MM.1S (cell line): ENCODE measurements around the gene DHX35.

Experiments used
- DNase-seq: peaks from one replicate; pipeline ENCODE4 v3.0.0-alpha.2; 2015
- H2AFZ ChIP-seq: fragments of 300-600 bp; sonication (generic); 2 replicates; pipeline ENCODE4 v1.6.0; 2016; ENCODE audit warnings: antibody characterized with exemption, low read length
- H3F3A ChIP-seq: fragments of 300-600 bp; sonication (generic); 2 replicates; pipeline ENCODE4 v1.6.1; 2016; ENCODE audit warnings: mild to moderate bottlenecking, antibody characterized with exemption, low read length, moderate library complexity, mixed read lengths; ENCODE audit not compliant: insufficient read depth
- H3K27ac ChIP-seq: fragments of 300-600 bp; sonication (generic); 2 replicates; pipeline ENCODE4 v1.5.1; 2016; ENCODE audit warnings: mild to moderate bottlenecking, low read length
- H3K27me3 ChIP-seq: fragments of 300-600 bp; sonication (generic); replicated peaks from 2 replicates; pipeline ENCODE4 v1.6.0; 2016; ENCODE audit warnings: low read length; ENCODE audit not compliant: insufficient read depth
- H3K36me3 ChIP-seq: fragments of 300-600 bp; sonication (generic); replicated peaks from 2 replicates; pipeline ENCODE4 v1.6.1; 2016; ENCODE audit warnings: mild to moderate bottlenecking, low read length, mixed read lengths; ENCODE audit not compliant: insufficient read depth
- H3K4me1 ChIP-seq: fragments of 300-600 bp; sonication (generic); 2 replicates; pipeline ENCODE4 v1.6.1; 2016; ENCODE audit warnings: low read length, mixed read lengths
- H3K4me2 ChIP-seq: fragments of 300-600 bp; sonication (generic); 2 replicates; pipeline ENCODE4 v1.6.0; 2016; ENCODE audit warnings: low read depth, low read length
- H3K4me3 ChIP-seq: fragments of 300-600 bp; sonication (generic); 2 replicates; pipeline ENCODE4 v1.5.1; 2016; ENCODE audit warnings: low read length, mixed read lengths
- H3K79me2 ChIP-seq: fragments of 300-600 bp; sonication (generic); 2 replicates; pipeline ENCODE4 v1.6.1; 2016; ENCODE audit warnings: mixed run types, low read length, mixed read lengths
- H3K9ac ChIP-seq: fragments of 300-600 bp; sonication (generic); 2 replicates; pipeline ENCODE4 v1.6.1; 2016; ENCODE audit warnings: low read length, mixed read lengths
- H3K9me2 ChIP-seq: fragments of 300-600 bp; sonication (generic); replicated peaks from 2 replicates; pipeline ENCODE4 v1.6.1; 2016; ENCODE audit warnings: mild to moderate bottlenecking, low read length, mixed read lengths; ENCODE audit not compliant: insufficient read depth
- H3K9me3 ChIP-seq: fragments of 300-600 bp; sonication (generic); replicated peaks from 2 replicates; pipeline ENCODE4 v1.6.1; 2016; ENCODE audit warnings: mild to moderate bottlenecking, low read length, mixed read lengths; ENCODE audit not compliant: insufficient read depth
- H4K20me1 ChIP-seq: fragments of 300-600 bp; sonication (generic); 2 replicates; pipeline ENCODE4 v1.6.1; 2016; ENCODE audit warnings: mild to moderate bottlenecking, low read length, moderate library complexity, mixed read lengths; ENCODE audit not compliant: insufficient read depth
- EZH2 ChIP-seq: fragments of 300-600 bp; sonication (generic); optimal IDR thresholded peaks from 2 replicates; pipeline ENCODE3; 2017; ENCODE audit warnings: low read depth, mild to moderate bottlenecking, antibody characterized with exemption, low read length, mixed read lengths
- EZH2phosphoT487 ChIP-seq: fragments of 300-600 bp; sonication (generic); IDR thresholded peaks from 2 replicates; pipeline ENCODE4 v1.6.1; 2018; ENCODE audit warnings: antibody characterized with exemption, low read length
- TF ChIP-seq, protein P1 (sequence below): fragments of 300-600 bp; sonication (generic); IDR thresholded peaks from 2 replicates; pipeline ENCODE4 v1.5.1; 2016; ENCODE audit warnings: antibody characterized with exemption, low read length, mixed read lengths

The DHX35 gene

DNA sequence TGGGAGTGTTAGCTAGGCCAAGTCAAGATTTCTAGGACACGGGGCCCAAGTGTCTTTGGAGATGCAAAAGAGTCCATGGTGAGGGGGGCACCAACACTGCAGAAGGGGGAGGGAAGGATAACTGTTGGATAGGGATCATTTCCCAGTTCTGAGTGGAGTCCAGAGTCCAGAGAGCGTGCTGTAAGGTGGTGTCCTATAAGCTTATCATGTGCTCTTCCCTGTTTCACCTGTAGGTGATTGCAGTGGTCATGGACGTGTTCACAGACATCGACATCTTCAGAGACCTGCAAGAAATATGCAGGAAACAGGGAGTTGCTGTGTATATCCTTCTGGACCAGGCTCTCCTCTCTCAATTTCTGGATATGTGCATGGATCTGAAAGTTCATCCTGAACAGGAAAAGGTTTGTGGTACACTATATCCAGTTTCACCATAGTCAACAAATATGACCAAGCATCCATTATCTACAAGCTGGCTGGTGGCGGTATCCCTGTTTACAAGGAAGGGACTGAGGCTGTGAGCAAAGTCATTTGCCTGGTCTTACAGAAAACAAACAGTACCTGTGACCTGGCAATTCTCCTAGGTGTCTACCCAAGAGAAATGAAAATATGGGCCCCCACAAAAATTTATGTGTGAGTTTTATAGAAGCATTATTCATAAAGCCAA, 20.3 kb upstream of the DHX35 start:
- no peaks in the 10 kb centered on the region for H3K4me1 ChIP-seq

DNA sequence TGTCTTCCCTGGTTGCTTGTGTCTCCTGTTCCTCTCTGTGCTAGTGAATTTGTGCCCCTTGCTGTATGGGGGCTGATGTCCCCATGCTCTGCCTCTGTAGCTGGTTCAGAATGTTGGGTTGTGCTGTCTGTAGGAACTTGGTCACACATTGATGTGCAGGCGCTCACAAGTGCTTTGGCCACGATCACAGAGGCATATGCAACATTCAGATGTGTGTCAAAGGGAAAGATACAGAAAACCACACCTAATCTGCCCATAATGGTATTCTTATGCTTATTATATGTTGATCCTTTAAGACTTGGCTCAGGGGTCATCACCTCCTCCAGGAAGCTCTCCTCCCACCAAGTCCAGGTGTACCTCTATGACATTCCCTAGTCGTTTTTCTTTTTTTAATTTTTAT, 17.1 kb upstream of the DHX35 start:
- DNase-seq, result no peak
- TF ChIP-seq, protein P1, sequence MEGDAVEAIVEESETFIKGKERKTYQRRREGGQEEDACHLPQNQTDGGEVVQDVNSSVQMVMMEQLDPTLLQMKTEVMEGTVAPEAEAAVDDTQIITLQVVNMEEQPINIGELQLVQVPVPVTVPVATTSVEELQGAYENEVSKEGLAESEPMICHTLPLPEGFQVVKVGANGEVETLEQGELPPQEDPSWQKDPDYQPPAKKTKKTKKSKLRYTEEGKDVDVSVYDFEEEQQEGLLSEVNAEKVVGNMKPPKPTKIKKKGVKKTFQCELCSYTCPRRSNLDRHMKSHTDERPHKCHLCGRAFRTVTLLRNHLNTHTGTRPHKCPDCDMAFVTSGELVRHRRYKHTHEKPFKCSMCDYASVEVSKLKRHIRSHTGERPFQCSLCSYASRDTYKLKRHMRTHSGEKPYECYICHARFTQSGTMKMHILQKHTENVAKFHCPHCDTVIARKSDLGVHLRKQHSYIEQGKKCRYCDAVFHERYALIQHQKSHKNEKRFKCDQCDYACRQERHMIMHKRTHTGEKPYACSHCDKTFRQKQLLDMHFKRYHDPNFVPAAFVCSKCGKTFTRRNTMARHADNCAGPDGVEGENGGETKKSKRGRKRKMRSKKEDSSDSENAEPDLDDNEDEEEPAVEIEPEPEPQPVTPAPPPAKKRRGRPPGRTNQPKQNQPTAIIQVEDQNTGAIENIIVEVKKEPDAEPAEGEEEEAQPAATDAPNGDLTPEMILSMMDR, result no peak
- no peak for TF ChIP-seq EZH2
- TF ChIP-seq EZH2phosphoT487, result no peak
- no peak overlapping the region for H2AFZ ChIP-seq
- no peaks in the 10 kb centered on the region for H4K20me1 ChIP-seq
- no peak overlapping the region for H3K4me2 ChIP-seq
- no peak overlapping the region for H3K9ac ChIP-seq
- 0 out of 2 replicates have a peak, but pooled peaks cover 4% of the 10 kb centered on the region for H3F3A ChIP-seq
- H3K27me3 ChIP-seq, result no peaks in the 10 kb centered on the region
- no peaks in the 10 kb centered on the region for H3K9me3 ChIP-seq
- H3K79me2 ChIP-seq, result peaks cover 60% of the 10 kb centered on the region
- no peak overlapping the region for H3K4me3 ChIP-seq
- peaks cover 21% of the 10 kb centered on the region; the same call in 1 of the 2 replicates for H3K36me3 ChIP-seq
- H3K4me1 ChIP-seq, result no peaks in the 10 kb centered on the region
- H3K27ac ChIP-seq, result no peak overlapping the region
- H3K9me2 ChIP-seq, result no peaks in the 10 kb centered on the region

More for the DNA sequence above, 20.3 kb upstream of the DHX35 start:
- no peak for TF ChIP-seq EZH2phosphoT487
- H3K9me3 ChIP-seq, result no peaks in the 10 kb centered on the region
- H4K20me1 ChIP-seq, result no peaks in the 10 kb centered on the region
- peaks cover 16% of the 10 kb centered on the region; the same call in 1 of the 2 replicates for H3K36me3 ChIP-seq
- no peak overlapping the region for H3K4me3 ChIP-seq
- no peak overlapping the region for H3K9ac ChIP-seq
- H3K9me2 ChIP-seq, result no peaks in the 10 kb centered on the region
- DNase-seq, result no peak
- 0 out of 2 replicates have a peak, but pooled peaks cover 4% of the 10 kb centered on the region for H3F3A ChIP-seq
- no peaks in the 10 kb centered on the region for H3K27me3 ChIP-seq
- no peak overlapping the region for H3K27ac ChIP-seq
- H3K79me2 ChIP-seq, result peaks cover 80% of the 10 kb centered on the region
- no peak overlapping the region for H3K4me2 ChIP-seq
- no peak overlapping the region for H2AFZ ChIP-seq

DNA sequence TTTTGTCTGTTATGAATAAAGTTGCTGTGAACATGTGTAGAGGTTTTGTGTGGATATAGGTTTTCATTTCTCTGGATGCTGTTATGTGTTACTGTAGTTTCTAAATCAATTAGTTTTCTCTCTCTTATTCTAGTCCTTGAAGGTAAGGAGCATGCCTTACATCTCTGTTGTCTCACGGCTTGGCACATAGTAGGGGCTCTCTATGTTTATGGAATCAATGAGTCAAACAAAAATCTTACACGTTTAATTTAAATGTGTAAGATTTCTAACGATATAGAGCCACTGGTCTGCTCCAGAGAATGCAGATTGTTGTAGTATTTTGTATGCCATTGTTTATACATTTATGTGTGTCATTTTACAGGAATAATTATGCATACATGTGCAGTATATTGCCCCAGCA, 15.3 kb upstream of the DHX35 start:
- Histone ChIP-seq H3K4me2 (no peak overlapping the region), H3K27me3 (no peaks in the 10 kb centered on the region), H3F3A (0 out of 2 replicates have a peak, but pooled peaks cover 4% of the 10 kb centered on the region), H3K36me3 (peaks cover 20% of the 10 kb centered on the region; the same call in 1 of the 2 replicates), H3K9me2 (no peaks in the 10 kb centered on the region), H2AFZ (no peak overlapping the region), H3K9me3 (no peaks in the 10 kb centered on the region), H3K4me1 (no peaks in the 10 kb centered on the region), H3K27ac (no peak overlapping the region), H3K4me3 (no peak overlapping the region), H4K20me1 (no peaks in the 10 kb centered on the region), H3K79me2 (peaks cover 42% of the 10 kb centered on the region), H3K9ac (no peak overlapping the region)
- TF ChIP-seq EZH2phosphoT487 (no peak), EZH2 (no peak)
- TF ChIP-seq, protein P1, result no peak
- no peak for DNase-seq

DNA sequence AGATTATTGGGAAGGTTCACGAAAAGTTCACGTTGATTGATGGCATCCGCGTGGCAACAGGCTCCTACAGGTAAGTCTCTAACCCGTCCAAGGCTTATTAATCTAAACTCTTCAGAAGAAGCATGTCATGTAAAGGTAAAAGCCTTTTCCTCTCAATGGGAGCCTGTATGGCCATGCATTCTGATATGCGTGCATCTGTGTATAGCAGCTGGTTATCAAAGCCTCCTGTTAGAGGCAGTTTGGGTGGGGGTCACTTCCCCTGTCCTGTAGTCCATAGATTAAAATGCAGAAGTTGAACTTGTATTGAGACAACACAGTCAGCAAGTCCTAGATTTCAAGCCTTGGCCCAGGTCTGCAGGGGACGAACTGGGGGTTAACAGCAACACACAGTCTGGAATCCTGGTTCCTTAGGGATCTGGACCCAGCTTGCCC, 14.2 kb upstream of the DHX35 start:
- Histone ChIP-seq H3K9me2 (no peaks in the 10 kb centered on the region), H3K9ac (no peak overlapping the region), H3K9me3 (no peaks in the 10 kb centered on the region), H3K4me2 (no peak overlapping the region), H3K27ac (no peak overlapping the region), H3F3A (0 out of 2 replicates have a peak, but pooled peaks cover 4% of the 10 kb centered on the region), H3K36me3 (peaks cover 17% of the 10 kb centered on the region; the same call in 1 of the 2 replicates), H2AFZ (no peak overlapping the region), H3K79me2 (peaks cover 38% of the 10 kb centered on the region), H3K4me3 (no peak overlapping the region), H4K20me1 (no peaks in the 10 kb centered on the region), H3K27me3 (no peaks in the 10 kb centered on the region), H3K4me1 (no peaks in the 10 kb centered on the region)
- TF ChIP-seq EZH2phosphoT487 (no peak), EZH2 (no peak)
- TF ChIP-seq, protein P1, result no peak
- no peak for DNase-seq
